ENCODE results near the gene DDIAS. TPM values are rescaled to one million over a fixed set of nuclear protein-coding genes. Genes with fewer than 3 reads are reported as not detected.
"Not testable (repeated sequence)": the region's sequence is repeated elsewhere in the genome, so short reads cannot be mapped to it uniquely, and the experiment has no call there.

The DDIAS gene
- total RNA-seq, 2 donors from 2014 or later: 14.4 to 24.1 TPM

DNA sequence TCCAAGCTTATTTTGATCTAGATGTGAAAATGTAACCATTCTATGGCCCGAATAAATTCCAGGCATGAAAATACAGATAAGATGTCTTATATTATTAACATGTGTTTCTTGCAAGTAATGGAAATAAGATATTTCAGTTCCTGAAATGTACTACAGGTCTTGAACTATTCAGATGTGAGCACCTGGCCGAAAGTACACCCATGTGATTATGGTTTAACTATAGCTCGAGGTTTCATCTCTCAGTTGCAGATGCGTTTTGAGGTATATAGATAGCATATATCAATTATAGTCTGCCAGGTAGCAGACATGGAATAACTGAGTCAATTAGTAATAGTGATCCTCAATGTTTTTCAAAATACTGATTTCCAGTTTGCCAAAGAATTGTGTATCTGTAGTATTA, 68.3 kb downstream of the DDIAS start:
- H3K27me3 Mint-ChIP-seq (ENCODE audit: insufficient read depth): no peaks in the 10 kb centered on the region
- TF ChIP-seq CTCF (conservative IDR thresholded peaks at IDR 0.05): no peak

DNA sequence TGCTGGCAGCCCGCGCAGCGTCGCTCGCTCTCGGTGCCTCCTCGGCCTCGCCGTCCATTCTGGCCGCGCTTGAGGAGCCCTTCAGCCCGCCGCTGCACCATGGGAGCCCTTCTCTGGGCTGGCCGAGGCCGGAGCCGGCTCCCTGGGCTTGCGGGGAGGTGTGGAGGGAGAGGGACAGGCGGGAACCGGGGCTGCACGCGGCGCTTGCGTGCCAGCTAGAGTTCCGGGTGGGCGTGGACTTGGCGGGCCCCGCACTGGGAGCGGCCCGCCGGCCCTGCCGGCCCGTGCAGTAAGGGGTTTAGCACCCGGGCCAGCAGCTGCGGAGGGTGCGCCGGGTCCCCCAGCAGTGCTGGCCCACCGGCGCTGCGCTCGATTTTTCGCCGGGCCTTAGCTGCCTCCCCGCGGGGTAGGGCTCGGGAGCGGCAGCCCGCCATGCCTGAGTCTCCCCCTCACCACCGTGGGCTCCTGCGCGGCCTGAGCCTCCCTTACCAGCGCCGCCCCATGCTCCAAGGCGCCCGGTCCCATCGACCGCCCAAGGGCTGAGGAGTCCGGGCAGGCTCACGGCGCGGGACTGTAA, 69.1 kb downstream of the DDIAS start:
- WGBS, 2 experiments (ENCODE audit: insufficient coverage in 1 of 2, insufficient read length in 1 of 2): 95 to 97% methylated on average over 15 to 60 of the region's 60 CpGs
- H3K27ac ChIP-seq (ENCODE audit: low read depth, low read length); H3K36me3 ChIP-seq (ENCODE audit: control insufficient read depth, insufficient read depth, low read length); H3K9me3 Mint-ChIP-seq; H3K27me3 ChIP-seq (ENCODE audit: control insufficient read depth, insufficient read depth, low read length, poor library complexity, severe bottlenecking); H3K4me3 Mint-ChIP-seq; H3K4me1 ChIP-seq (ENCODE audit: control insufficient read depth, insufficient read depth, low read length); H3K9me3 ChIP-seq (ENCODE audit: control insufficient read depth, low read length); H3K4me3 ChIP-seq (ENCODE audit: low read length); DNase-seq; H3K27ac Mint-ChIP-seq; H3K4me1 Mint-ChIP-seq; H3K36me3 Mint-ChIP-seq (ENCODE audit: low read depth); H3K9ac ChIP-seq (ENCODE audit: extremely low read depth, low read length, poor library complexity, severe bottlenecking); H3K27me3 Mint-ChIP-seq (ENCODE audit: insufficient read depth): not testable (repeated sequence)

More for the DNA sequence above, 68.3 kb downstream of the DDIAS start:
- H3K4me1 Mint-ChIP-seq: no peaks in the 10 kb centered on the region
- H3K9me3 ChIP-seq (ENCODE audit: control insufficient read depth, low read length): no peaks in the 10 kb centered on the region
- no peaks in the 10 kb centered on the region for H3K4me1 ChIP-seq (ENCODE audit: control insufficient read depth, insufficient read depth, low read length)
- H3K36me3 Mint-ChIP-seq (ENCODE audit: low read depth): no peaks in the 10 kb centered on the region
- 87 to 94% methylated on average over 3 to 4 of the region's 4 CpGs for WGBS, 2 experiments (ENCODE audit: insufficient coverage in 1 of 2, insufficient read length in 1 of 2)
- DNase-seq: no peak
- no peak overlapping the region for H3K27ac Mint-ChIP-seq
- H3K4me3 ChIP-seq (ENCODE audit: low read length): no peak overlapping the region
- H3K36me3 ChIP-seq (ENCODE audit: control insufficient read depth, insufficient read depth, low read length): no peaks in the 10 kb centered on the region
- no peaks in the 10 kb centered on the region for H3K27me3 ChIP-seq (ENCODE audit: control insufficient read depth, insufficient read depth, low read length, poor library complexity, severe bottlenecking)
- peaks cover 4% of the 10 kb centered on the region for H3K9me3 Mint-ChIP-seq
- no peak overlapping the region for H3K27ac ChIP-seq (ENCODE audit: low read depth, low read length)
- no peak overlapping the region for H3K9ac ChIP-seq (ENCODE audit: extremely low read depth, low read length, poor library complexity, severe bottlenecking)
- H3K4me3 Mint-ChIP-seq: no peak overlapping the region

- not testable (repeated sequence) for H3K27ac ChIP-seq (ENCODE audit: low read depth, low read length); H3K4me3 Mint-ChIP-seq; H3K36me3 ChIP-seq (ENCODE audit: control insufficient read depth, insufficient read depth, low read length); H3K9me3 ChIP-seq (ENCODE audit: control insufficient read depth, low read length); H3K27ac Mint-ChIP-seq; H3K36me3 Mint-ChIP-seq (ENCODE audit: low read depth); H3K9ac ChIP-seq (ENCODE audit: extremely low read depth, low read length, poor library complexity, severe bottlenecking); H3K4me1 Mint-ChIP-seq; DNase-seq; H3K9me3 Mint-ChIP-seq; H3K27me3 ChIP-seq (ENCODE audit: control insufficient read depth, insufficient read depth, low read length, poor library complexity, severe bottlenecking); H3K4me3 ChIP-seq (ENCODE audit: low read length); H3K4me1 ChIP-seq (ENCODE audit: control insufficient read depth, insufficient read depth, low read length); H3K27me3 Mint-ChIP-seq (ENCODE audit: insufficient read depth)
- WGBS, 2 experiments (ENCODE audit: insufficient coverage in 1 of 2, insufficient read length in 1 of 2): 91 to 93% methylated on average over 4 to 8 of the region's 8 CpGs
Measured at GRCh38 chr11:82971519-82971946, 70.0 kb downstream of the DDIAS start.

GRCh38 chr11:82972103-82972502, 70.6 kb downstream of the DDIAS start:
- Histone ChIP-seq H3K27ac (ENCODE audit: low read depth, low read length) (no peak overlapping the region), H3K27me3 (ENCODE audit: control insufficient read depth, insufficient read depth, low read length, poor library complexity, severe bottlenecking) (no peaks in the 10 kb centered on the region), H3K4me3 (ENCODE audit: low read length) (no peak overlapping the region), H3K4me1 (ENCODE audit: control insufficient read depth, insufficient read depth, low read length) (no peaks in the 10 kb centered on the region), H3K36me3 (ENCODE audit: control insufficient read depth, insufficient read depth, low read length) (no peaks in the 10 kb centered on the region), H3K9ac (ENCODE audit: extremely low read depth, low read length, poor library complexity, severe bottlenecking) (no peak overlapping the region), H3K9me3 (ENCODE audit: control insufficient read depth, low read length) (no peaks in the 10 kb centered on the region)
- Mint-ChIP-seq H3K9me3 (peaks cover 4% of the 10 kb centered on the region), H3K27ac (no peak overlapping the region), H3K4me1 (no peaks in the 10 kb centered on the region), H3K36me3 (ENCODE audit: low read depth) (no peaks in the 10 kb centered on the region), H3K4me3 (no peak overlapping the region), H3K27me3 (ENCODE audit: insufficient read depth) (no peaks in the 10 kb centered on the region)
- WGBS, 2 experiments (ENCODE audit: insufficient coverage in 1 of 2, insufficient read length in 1 of 2): 97% methylated on average over 1 of the region's 1 CpG; no CpG with 5 or more reads in 1 of the 2 experiments
- TF ChIP-seq CTCF (conservative IDR thresholded peaks at IDR 0.05): no peak
- DNase-seq: no peak
